GM18861 (cell line): ENCODE results near the gene ITCH.
"Not testable (repeated sequence)": the region's sequence is repeated elsewhere in the genome, so short reads cannot be mapped to it uniquely, and the experiment has no call there.

Source experiments
- ATAC-seq: cut with Tn5 transposase; IDR thresholded peaks from one replicate; pipeline ENCODE4 v1.9.1; 2021; ENCODE audit not compliant: unreplicated experiment

ITCH gene

DNA sequence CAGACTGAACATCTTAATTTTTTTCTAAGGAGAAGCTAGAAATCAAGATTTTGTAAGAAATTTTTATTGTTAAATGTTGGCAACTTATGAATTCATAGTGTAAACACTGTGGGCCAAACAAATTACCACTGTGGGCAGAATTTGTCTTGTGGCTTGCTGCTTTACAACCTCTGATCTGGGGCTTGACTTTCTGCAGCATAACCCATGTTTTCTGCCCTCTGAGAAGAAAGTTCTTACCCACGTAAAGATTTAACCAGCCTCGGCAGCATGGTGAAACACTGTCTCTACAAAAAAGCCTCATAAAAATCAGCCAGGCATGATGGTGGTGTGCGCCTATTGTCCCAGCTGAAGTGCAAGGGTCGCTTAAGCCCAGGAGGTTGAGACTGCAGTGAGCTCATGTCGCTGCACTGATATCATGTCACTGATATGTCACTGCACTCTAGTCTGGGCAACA is 12.9 kb downstream of the ITCH start:
- ATAC-seq, result no peak

DNA sequence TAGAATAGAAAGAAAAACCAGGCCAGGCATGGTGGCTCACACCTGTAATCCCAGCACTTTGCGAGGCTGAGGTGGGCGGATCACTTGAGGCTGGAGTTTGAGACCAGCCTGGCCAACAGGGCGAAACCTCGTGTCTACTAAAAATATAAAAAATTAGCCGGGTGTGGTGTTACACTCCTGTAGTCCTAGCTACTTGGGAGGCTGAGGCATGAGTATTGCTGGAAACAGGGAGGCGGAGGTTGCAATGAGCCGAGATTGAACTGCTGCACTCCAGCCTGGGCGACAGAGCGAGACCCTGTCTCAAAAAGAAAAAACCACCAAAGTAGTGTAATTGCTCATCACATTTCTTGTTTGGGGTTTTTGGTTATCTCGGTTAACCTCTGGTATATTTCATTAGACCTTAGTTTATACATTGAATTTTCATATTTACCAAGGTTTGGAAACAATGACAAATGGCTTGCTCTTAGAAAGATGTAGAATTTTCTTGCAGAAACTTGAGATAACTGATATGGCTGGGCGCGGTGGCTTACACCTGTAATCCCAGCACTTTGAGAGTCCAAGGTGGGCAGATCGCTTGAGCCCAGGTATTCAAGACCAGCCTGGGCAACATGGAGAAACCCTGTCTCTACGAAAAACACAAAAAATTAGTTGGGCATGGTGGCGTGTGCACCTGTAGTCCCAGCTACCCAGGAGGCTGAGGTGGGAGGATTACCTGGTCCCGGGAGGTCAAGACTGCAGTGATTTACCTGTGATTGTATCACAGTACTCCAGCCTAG is 14.2 kb downstream of the ITCH start:
- ATAC-seq, result peak; percentile 83

DNA sequence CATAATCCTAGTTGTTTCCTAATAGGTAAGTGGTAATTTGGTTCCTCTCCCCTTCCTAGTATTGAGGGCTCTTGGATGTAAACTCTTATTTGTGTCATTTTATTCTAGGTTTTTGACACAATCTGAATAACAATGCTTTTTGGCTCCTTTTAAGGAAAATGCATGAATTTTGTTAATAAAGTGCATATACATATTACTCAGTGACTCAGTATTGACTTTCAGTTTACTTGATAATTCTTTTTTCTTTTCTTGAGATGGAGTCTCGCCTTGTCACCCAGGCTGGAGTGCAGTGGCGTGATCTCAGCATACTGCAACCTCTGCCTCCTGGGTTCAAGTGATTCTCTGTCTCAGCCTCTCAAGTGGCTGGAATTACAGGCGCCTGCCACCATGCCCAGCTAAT is 19.1 kb downstream of the ITCH start:
- ATAC-seq, result no peak

DNA sequence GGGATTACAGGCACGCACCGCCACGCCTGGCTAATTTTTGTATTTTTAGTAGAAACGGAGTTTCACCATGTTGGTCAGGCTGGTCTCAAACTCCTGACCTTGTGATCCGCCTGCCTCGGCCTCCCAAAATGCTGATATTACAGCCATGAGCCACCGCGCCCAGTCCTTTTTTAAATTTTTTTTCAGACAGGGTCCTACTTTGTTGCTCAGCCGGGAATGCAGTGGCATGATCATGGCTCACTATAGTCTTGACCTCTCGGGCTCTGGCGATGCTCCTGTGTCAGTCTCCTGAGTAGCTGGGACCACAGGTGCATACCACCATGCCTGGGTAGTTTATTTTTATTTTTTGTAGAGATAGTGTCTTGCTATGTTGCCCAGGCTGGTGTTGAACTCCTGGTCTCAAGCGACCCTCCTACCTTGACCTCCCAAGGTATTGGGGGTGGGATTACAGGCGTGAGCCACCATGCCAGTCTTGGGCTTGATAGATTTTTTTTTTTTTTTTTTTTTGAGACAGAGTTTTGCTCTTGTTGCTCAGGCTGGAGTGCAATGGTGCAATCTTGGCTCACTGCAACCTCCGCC is 19.9 kb downstream of the ITCH start:
- not testable (repeated sequence) for ATAC-seq

DNA sequence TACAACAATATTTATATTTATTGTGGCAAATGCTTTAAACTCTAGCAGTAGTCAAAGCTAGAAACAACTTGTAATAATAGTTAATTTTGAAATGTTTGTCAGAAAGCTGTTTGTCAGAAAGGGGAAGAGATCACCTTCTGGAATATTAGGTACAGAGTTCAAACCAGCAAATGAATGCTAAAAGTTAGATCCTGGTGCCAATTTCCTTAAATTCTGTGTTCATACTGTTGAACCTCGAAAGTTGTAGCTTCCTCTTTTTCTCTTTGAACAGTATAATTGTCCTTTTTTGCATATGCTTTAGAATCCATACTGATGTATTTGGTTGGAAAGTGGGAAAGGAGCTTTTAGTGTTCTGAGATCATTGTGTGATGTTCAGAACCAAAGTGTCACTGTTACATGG is 22.4 kb downstream of the ITCH start:
- no peak for ATAC-seq

DNA sequence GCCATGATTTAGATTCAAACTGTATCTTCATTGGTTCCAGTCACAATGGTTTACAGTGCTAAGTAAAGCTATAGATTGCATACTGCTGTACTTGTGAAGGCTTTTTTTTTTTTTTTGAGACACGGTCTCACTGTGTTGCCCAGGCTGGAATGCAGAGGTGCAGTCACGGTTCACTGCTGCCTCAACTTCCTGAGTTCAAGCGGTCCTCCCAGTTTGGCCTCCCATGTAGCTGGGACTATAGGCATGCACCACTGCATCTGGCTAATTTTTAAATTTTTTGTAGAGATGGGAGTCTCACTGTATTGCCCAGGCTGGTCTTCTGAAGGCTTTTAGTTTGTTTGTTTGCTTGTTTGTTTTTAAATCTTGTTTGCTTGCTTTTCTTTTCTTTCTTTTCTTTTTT is 24.9 kb downstream of the ITCH start:
- ATAC-seq, result no peak

DNA sequence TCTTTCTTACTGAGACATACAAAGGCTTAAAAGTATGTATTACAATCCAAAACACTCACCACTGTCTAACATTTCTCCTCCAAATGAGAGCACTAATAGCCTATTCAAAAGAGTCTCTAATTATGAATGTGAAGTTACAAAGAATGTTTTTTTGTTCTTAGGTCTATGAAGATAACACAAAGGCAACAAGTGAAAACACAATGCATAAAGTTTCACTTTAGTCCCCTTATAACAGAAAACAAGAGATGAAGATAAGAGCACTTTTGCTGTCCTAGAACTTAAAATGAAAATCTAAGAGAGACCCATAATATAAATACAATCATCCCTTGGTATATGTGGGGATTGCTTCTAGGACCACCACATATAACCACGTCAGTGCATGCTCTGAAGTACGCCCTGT is 25.6 kb downstream of the ITCH start:
- ATAC-seq, result no peak

DNA sequence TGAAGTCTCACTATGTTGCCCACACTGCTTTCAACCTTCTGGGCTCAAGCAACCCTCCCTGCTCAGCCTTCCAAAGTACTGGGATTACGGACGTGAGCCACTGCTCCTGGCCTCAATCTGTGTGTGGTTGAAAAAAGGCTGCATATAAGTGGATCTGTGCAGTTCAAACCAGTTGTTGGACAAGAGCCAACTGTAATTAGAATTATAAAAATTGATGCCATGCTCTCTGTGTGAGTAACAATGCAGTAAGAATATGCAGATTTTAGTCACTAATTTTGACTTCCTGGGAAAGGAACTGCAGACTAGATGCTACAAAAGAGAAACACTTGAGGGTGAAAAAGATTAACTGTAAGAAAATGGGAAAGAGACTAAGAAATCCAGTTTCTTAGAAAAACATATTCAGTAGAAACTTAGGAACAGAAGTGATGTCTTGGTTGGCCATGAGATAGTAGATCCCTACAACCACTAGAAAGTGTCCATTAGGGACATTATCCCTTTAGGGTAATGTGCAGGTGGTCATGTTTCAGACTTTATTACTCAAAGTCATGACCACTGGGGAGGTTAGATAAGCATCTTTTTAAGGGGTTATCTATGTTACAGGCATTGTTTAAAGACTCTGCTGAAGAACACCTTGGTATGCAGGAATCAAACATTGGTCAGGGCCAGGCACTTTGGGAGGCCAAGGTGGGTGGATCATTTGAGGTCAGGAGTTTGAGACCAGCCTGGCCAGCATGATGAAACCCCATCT is 26.3 kb downstream of the ITCH start:
- ATAC-seq, result no peak

DNA sequence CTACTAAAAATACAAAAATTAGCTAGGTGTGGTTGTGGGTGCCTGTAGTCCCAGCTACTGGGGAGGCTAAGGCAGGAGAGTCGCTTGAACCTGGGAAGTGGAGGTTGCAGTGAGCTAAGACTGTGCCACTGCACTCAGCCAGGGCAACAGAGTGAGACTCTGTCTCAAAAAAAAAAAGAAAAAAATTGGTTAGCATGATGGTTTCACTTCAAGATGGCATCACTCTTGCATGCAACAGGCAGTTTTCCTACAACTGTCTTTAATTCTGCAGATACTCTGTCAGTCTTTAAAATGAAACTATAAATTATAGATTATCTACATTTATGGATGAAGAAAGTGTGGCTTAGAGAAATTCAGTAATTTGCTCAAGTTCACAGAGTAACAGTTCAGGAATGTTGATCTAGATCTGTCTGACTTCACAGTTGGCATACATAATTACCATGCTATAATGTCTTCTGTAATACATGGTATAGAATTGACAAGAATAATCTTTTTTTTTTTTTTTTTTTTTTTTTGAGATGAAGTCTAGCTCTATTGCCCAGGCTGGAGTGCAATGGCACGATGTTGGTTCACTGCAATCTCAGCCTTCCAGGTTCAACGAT is 27.0 kb downstream of the ITCH start:
- no peak for ATAC-seq

DNA sequence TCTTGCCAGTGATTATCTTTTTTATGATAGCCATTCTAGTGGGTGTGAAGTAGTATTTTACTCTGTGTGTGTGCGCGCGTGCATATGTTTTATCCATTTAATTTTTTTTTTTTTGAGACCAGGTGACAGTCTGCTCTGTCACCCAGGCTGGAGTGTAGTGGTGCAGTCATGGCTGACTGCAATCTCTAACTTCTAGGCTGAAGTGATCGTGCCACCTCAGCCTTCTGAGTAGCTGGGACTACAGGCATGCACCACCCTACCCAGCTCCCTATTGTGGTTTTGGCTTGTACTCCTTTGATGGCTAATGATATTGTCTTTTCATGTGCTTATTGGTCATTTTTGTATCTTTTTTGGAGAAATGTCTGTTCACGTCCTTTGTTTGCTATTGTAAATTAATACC is 33.3 kb downstream of the ITCH start:
- no peak for ATAC-seq

DNA sequence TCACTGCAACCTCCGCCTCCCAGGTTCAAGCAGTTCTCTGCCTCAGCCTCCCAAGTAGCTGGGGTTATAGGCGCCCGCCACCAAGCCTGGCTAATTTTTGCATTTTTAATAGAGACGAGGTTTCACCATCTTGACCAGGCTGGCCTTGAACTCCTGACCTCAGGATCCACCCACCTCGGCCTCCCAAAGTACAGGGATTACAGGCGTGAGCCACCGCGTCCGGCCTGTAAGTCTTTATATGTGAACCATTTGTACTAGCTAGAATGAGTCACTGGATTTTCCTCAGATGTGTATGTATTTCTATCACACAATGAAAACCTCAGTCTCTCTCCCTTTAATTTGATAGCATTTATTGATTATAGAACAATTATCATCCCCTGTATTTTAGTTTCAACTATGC is 34.0 kb downstream of the ITCH start:
- no peak for ATAC-seq

DNA sequence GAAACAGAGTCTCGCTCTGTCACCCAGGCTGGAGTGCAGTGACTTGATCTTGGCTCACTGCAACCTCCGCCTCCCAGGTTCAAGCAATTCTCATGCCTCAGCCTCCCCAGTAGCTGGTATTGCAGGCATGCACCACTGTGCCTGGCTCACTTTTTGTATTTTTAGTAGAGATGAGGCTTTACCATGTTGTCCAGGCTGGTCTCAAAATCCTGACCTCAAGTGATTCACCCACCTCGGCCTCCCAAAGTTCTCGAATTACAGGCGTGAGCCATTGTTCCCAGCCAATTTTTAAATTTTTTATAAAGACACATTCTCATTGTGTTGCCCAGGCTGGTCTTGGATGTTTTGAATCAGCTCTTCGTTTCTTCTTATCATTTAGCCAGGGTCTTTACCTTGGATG is 37.7 kb downstream of the ITCH start:
- not testable (repeated sequence) for ATAC-seq

DNA sequence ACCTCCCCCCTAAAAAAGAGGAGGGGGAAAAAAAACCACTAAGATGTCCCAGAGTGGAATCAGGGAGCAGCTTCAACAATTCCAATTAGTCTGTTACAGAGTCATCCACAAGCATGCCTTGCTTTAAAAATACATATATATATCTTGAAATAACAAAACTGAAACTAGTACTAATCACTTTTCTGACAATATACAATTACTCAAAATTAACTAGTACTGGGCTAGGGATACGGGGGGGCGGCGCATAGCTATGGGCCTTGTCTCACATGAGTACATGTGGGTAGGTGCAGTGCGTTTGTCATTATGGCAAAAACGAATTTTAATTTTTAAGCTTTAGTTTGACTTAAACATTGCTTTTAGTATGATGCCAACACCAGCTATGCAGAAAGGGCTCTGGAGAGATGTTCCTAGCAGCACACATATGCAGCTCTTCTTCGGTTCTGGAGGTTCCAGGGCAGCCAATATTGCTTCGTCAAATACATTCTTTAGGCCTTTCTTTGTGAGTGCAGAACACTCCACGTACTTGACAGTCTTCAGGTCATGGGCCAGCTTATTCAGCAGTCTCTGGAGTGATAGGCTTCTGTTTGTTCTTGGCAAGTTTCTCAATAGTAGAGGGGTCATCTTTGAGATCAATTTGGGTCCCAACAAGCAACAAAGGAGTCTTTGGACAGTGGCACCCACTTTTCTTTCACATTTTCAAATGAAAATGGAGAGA is 38.8 kb downstream of the ITCH start:
- ATAC-seq, result no peak

DNA sequence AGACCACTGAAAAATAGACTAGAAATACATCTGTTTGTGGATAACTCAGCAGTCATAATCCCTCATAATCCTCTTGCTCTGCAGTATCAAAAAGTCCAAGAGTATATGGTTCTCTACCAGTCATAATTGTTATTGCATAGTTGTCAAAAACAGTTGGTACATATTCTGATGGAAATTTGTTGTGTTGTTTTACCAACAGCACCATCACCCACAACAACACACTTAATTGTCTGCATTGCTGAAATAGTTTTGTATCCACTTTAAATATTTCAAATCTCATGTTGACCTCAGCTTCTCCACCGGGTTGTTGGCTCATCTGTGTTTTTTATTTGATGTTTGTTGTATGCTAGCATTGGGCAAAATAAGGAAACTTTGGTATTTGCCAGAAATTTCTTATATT is 39.4 kb downstream of the ITCH start:
- ATAC-seq, result no peak

DNA sequence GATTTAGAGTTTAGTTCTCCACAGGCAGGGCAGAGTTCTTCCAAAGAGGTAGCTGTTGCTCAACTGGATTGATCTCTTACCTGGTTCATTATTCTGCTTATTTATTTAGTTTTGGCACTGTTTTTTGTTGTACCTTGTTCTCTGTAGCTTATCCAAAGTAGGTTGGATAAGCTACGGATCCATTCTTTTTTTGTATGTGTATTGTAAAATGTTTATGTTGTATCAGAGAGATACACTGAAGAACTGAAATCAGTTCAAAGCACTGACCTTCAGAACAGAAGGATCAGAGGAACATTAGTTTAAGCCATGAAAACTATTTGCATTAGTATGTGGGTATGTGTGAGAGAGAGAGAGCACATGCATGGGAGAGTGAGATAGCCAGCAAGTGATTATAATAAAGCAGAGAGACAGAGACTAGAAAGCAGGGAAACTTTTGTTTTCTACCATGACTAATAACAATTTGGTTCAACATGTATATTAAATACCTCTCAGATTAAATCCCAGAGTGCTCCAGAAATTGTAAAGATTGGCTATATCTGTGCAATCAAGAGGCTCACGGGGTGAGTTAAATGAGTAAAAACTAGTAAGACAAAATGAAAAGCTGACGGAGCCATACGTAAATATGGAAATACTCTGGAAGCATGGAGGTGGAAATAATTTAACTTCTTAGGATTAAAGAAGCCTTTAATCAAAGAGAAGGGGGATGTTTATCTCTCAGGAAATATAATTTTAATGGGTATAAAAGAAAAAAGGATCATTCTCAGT is 40.2 kb downstream of the ITCH start:
- ATAC-seq, result no peak

DNA sequence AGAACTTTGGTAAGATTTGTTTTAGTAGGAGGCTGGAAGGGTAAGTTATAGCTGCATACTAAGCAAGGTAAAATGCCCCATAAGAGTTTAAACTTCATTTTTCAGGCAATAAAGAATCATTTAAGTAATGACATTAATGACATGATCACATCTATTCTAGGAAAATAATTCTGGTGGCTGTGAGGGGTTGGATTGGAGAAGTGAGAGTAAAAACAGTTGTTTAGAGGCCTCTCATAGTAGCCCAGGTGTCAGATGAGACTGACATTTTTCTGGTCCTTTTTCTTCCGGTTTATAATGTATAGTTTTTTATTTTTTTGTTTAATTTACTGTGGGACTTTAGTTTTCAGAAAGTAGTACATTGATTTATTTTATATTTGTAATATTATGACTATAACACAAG is 40.8 kb downstream of the ITCH start:
- peak; percentile 45 for ATAC-seq

DNA sequence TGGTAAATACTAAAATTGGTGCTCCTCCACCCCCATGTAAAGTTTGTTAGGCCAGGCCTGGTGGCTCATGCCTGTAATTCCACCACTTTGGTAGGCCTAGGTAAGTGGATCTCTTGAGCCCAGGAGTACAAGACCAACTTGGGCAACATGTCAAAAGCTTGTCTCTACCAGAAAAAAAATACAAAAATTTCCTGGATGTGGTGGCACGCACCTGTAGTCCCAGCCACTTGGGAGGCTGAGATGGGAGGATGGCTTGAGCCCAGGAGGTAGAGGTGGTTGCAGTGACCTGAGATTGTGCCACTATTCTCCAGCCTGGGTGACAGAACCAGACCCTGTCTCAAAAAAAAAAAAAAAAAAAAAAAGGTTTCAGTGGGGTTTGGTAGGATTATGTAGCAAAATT is 41.7 kb downstream of the ITCH start:
- ATAC-seq, result no peak

DNA sequence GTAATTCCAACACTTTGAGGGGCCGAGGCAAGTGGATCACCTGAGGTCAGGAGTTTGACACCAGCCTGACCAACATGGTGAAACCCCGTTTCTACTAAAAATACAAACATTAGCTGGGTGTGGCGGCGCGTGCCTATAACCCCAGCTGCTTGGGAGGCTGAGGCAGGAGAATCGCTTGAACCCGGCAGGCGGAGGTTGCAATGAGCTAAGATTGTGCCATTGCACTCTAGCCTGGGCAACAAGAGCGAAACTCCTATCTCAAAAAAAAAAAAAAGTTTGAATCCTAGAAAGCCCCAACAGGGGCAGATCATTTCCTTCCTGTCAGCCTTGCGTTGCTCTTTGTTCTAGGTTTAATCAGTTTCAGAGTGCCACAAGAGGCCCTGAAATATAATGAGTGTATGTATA is 42.2 kb downstream of the ITCH start:
- ATAC-seq, result not testable (repeated sequence)

DNA sequence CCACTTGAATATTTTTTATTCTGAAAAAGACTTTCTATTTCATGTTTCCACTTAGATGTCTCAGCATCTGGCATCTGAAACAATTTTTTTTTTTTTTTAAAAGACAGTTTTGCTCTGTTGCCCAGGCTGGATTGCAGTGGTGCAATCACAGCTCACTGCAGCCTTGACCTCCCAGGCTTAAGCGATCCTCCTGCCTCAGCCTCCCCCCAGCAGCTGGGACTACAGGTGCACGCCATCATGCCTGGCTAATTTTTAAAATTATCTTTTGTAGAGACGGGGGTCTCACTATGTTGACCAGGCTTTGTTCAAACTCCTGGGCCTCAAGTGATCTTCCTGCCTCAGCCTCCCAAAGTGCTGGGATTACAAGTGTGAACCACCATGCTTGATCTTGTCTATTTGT is 42.9 kb downstream of the ITCH start:
- ATAC-seq, result not testable (repeated sequence)

DNA sequence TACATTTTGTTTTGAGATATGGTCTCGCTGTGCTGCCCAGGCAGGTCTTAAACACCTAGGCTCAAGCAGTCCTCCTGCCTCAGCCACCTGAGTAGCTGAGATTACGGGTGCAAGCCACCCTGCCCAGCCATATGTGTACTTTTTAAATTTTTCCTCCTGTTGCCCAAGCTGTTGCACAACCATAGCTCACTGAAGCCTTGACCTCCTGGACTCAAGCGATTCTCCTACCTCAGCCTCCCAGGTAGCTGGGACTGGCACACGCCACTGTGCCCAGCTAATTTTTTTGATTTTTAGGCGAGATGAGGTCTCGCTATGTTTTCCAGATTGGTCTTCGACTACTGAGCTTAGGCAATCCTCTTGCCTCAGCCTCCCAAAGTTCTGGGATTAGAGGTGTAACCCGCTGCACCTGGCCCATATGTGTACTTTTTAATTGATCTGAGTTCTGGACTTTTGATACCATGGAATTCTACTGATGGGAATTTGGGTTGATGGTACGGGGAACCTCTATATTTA is 44.9 kb downstream of the ITCH start:
- no peak for ATAC-seq
